Effector memory CD4-positive, alpha-beta T cell (primary cell): Measurements from ENCODE around the gene SHISA6.

Source experiments
- DNase-seq, 3 donors: peaks; one replicate each; pipeline ENCODE4 v3.0.0-alpha.2; 2020
- H3K27ac ChIP-seq: 2 replicates; pipeline ENCODE4 v1.7.0; 2013; ENCODE audit warnings: mild to moderate bottlenecking, low read length, moderate library complexity; ENCODE audit not compliant: insufficient read depth, poor library complexity, severe bottlenecking
- H3K27me3 ChIP-seq: replicated peaks from 2 replicates; pipeline ENCODE4 v1.7.0; 2013; ENCODE audit warnings: mild to moderate bottlenecking, low read length; ENCODE audit not compliant: insufficient read depth, control insufficient read depth, poor library complexity, severe bottlenecking
- H3K36me3 ChIP-seq: 2 replicates; pipeline ENCODE4 v1.7.0; 2013; ENCODE audit warnings: mild to moderate bottlenecking, low read length, moderate library complexity; ENCODE audit not compliant: control insufficient read depth, insufficient read depth
- H3K4me1 ChIP-seq: 2 replicates; pipeline ENCODE4 v1.7.0; 2013; ENCODE audit warnings: low read length, mild to moderate bottlenecking; ENCODE audit not compliant: control insufficient read depth, insufficient read depth, poor library complexity, severe bottlenecking
- H3K4me3 ChIP-seq: 2 replicates; pipeline ENCODE4 v1.7.0; 2013; ENCODE audit warnings: low read length, low read depth, mild to moderate bottlenecking; ENCODE audit not compliant: insufficient read depth, poor library complexity, severe bottlenecking
- H3K9me3 ChIP-seq: 2 replicates; pipeline ENCODE4 v1.7.0; 2013; ENCODE audit warnings: mild to moderate bottlenecking, low read length, moderate library complexity; ENCODE audit not compliant: control insufficient read depth

The SHISA6 gene

GRCh38 chr17:11366272-11366850, 125.3 kb downstream of the SHISA6 start:
- Histone ChIP-seq H3K27me3 (no peaks in the 10 kb centered on the region), H3K4me3 (no peak overlapping the region)
- DNase-seq = no peak

GRCh38 chr17:11369575-11369974, 128.6 kb downstream of the SHISA6 start:
- no peak overlapping the region for H3K4me3 ChIP-seq
- DNase-seq = no peak
- no peak overlapping the region for H3K27ac ChIP-seq
- no peaks in the 10 kb centered on the region for H3K27me3 ChIP-seq
- H3K4me1 ChIP-seq = no peaks in the 10 kb centered on the region
- H3K9me3 ChIP-seq = no peaks in the 10 kb centered on the region
- H3K36me3 ChIP-seq = no peaks in the 10 kb centered on the region

More at GRCh38 chr17:11366272-11366850, 125.3 kb downstream of the SHISA6 start:
- no peaks in the 10 kb centered on the region for H3K36me3 ChIP-seq
- H3K9me3 ChIP-seq = no peaks in the 10 kb centered on the region
- H3K4me1 ChIP-seq = no peaks in the 10 kb centered on the region
- H3K27ac ChIP-seq = no peak overlapping the region

DNA sequence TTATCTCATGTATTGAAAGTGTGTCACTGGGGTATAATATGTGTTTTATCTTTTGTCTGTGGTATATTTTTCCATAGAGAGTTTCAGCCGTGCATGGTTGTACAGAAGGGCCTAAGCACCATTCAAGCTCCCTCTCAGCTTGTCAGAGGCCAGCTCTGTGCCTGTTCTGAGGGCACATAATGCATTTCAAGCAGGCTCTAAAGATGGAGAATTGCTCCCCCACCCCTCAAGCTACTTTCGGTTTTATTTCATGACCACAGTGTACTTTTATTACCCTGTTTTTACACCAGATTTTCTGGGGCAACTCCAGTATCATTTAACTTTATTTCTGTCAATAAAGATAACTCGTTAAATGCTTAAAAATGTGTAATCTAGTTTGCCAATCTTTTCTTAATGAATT, 131.7 kb downstream of the SHISA6 start:
- H3K27me3 ChIP-seq = no peaks in the 10 kb centered on the region
- DNase-seq = no peak
- no peak overlapping the region for H3K27ac ChIP-seq
- H3K9me3 ChIP-seq = no peaks in the 10 kb centered on the region
- no peaks in the 10 kb centered on the region for H3K36me3 ChIP-seq
- no peak overlapping the region for H3K4me3 ChIP-seq
- no peaks in the 10 kb centered on the region for H3K4me1 ChIP-seq

- H3K27ac ChIP-seq = no peak overlapping the region
- no peaks in the 10 kb centered on the region for H3K9me3 ChIP-seq
- H3K4me3 ChIP-seq = no peak overlapping the region
- H3K27me3 ChIP-seq = no peaks in the 10 kb centered on the region
- H3K36me3 ChIP-seq = no peaks in the 10 kb centered on the region
- DNase-seq = no peak
- H3K4me1 ChIP-seq = no peaks in the 10 kb centered on the region
Measured at GRCh38 chr17:11378506-11378905, 137.5 kb downstream of the SHISA6 start.

GRCh38 chr17:11380761-11381160, 139.7 kb downstream of the SHISA6 start:
- H3K9me3 ChIP-seq = no peaks in the 10 kb centered on the region
- H3K27ac ChIP-seq = no peak overlapping the region
- no peak overlapping the region for H3K4me3 ChIP-seq
- no peaks in the 10 kb centered on the region for H3K36me3 ChIP-seq
- no peaks in the 10 kb centered on the region for H3K27me3 ChIP-seq
- no peaks in the 10 kb centered on the region for H3K4me1 ChIP-seq
- DNase-seq = no peak

DNA sequence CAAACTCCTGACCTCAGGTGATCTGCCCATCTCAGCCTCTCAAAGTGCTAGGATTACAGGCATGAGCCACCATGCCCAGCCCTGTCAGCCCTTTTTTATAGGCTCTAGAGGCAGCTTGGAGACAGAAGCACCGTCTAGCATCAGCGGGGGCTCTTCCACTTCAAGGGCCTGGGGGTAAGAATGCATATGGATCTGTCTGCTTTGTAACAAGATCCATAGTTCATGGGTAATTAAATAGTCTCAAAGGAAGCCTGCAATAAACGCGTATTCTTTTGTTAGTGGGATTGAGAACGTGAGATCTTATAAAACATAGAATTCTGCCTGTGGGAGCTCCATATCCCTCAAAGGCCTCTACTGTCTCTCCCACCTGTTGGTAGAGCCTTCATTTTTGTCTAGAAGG, 142.1 kb downstream of the SHISA6 start:
- H3K27ac ChIP-seq = no peak overlapping the region
- H3K4me1 ChIP-seq = no peaks in the 10 kb centered on the region
- H3K27me3 ChIP-seq = no peaks in the 10 kb centered on the region
- H3K36me3 ChIP-seq = no peaks in the 10 kb centered on the region
- no peaks in the 10 kb centered on the region for H3K9me3 ChIP-seq
- DNase-seq = no peak
- H3K4me3 ChIP-seq = no peak overlapping the region

- Histone ChIP-seq H3K36me3 (no peaks in the 10 kb centered on the region), H3K9me3 (no peaks in the 10 kb centered on the region), H3K4me3 (no peak overlapping the region), H3K4me1 (no peaks in the 10 kb centered on the region), H3K27ac (no peak overlapping the region), H3K27me3 (no peaks in the 10 kb centered on the region)
- DNase-seq = no peak
Measured at GRCh38 chr17:11384131-11384530, 143.1 kb downstream of the SHISA6 start.

DNA sequence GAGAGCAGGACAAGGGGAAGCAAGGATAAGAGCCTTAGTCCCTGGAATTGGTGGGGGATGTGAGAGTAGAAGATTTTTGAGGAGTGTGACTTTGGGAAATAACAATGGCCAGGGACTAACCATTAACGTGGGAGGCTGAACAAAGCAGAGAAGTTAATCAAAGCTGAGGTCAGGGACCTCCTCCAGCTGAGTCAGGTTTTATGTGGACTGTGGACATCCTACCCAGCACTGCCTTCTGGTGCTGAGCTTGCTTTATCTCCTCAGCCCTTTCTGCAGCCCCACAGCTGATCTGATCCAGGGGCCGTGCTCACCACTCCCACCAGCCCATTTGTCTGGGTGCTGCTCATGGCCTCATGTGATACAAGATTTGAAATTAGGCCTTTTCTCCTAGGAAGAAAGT, 146.6 kb downstream of the SHISA6 start:
- Histone ChIP-seq H3K9me3 (no peaks in the 10 kb centered on the region), H3K27me3 (no peaks in the 10 kb centered on the region), H3K4me3 (no peak overlapping the region), H3K4me1 (no peaks in the 10 kb centered on the region), H3K27ac (no peak overlapping the region), H3K36me3 (no peaks in the 10 kb centered on the region)
- DNase-seq = no peak

DNA sequence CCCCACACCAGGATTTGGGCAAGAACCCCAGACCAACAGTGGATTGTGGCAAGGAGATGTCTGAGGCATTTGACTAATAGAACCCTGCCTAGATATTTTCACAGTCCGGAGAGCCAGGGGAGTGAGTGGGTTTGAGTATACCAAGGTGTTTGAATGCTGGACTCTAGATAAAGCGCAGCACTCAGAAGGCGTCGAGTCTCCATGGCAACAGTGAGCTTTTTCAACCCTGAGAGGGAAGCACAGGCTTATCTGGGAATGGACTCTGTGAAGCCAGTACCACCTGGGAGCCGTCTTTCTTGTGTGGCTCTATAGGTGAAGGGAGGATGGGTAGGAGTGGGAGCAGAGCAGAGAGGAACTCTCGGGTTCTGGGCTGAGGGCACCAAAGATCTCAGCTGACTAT, 147.0 kb downstream of the SHISA6 start:
- Histone ChIP-seq H3K27ac (no peak overlapping the region), H3K4me3 (no peak overlapping the region), H3K27me3 (no peaks in the 10 kb centered on the region), H3K9me3 (no peaks in the 10 kb centered on the region), H3K4me1 (no peaks in the 10 kb centered on the region), H3K36me3 (no peaks in the 10 kb centered on the region)
- DNase-seq = no peak

- Histone ChIP-seq H3K9me3 (no peaks in the 10 kb centered on the region), H3K27ac (no peak overlapping the region), H3K27me3 (no peaks in the 10 kb centered on the region), H3K36me3 (no peaks in the 10 kb centered on the region), H3K4me3 (no peak overlapping the region), H3K4me1 (no peaks in the 10 kb centered on the region)
- DNase-seq = no peak
Measured at GRCh38 chr17:11389583-11389982, 148.6 kb downstream of the SHISA6 start.
